Stimulated activated CD4-positive, alpha-beta T cell treated with anti-CD3 and anti-CD28 coated beads, Interleukin-2, amount 100 ng/mL, for 48 hours (primary cell): Measurements from ENCODE around the gene ZGLP1.

ENCODE experiments used
- DNase-seq, 2 donors: peaks; one replicate each; pipeline ENCODE4 v3.0.0-alpha.2; 2020

ZGLP1 gene

DNA sequence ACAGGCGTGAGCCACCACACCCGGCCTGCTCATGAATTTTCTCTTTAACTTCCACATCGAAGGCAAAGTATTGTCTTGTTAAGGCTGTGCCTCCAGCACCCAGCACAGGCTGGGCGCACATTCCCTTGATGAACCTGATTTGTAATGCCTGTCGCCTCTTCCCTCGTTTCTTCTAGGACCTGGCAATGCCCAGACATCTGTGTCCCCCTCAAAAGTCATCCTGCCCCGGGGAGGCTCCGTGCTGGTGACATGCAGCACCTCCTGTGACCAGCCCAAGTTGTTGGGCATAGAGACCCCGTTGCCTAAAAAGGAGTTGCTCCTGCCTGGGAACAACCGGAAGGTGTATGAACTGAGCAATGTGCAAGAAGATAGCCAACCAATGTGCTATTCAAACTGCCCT lies 35.0 kb downstream of the ZGLP1 start:
- no peak for DNase-seq

DNA sequence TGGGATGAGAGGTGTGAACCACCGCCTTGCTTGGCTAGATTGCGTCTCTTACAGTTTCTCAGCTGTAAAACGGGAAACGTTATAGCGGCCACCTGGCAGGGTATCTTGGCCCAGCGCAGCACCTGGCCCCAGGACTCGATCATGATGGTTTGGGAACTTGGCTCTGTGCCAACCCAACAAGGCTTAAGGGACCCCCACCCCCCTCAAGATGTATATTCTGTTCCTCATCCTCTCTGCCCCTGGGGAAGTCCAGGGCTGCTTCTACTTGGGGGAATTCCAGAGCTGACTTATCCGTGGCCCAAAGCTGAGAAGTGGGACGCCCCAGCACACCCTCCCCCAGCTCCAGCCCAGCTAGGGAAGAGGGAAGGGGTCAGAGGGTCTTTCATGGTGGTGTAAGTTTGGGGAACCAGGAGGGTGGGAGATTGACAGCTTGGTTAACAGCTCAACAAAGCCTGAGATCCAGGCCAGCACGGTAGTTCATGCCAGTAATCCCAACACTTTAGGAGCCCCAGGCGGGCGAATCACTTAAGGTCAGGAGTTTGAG lies 38.0 kb downstream of the ZGLP1 start:
- DNase-seq = no peak

DNA sequence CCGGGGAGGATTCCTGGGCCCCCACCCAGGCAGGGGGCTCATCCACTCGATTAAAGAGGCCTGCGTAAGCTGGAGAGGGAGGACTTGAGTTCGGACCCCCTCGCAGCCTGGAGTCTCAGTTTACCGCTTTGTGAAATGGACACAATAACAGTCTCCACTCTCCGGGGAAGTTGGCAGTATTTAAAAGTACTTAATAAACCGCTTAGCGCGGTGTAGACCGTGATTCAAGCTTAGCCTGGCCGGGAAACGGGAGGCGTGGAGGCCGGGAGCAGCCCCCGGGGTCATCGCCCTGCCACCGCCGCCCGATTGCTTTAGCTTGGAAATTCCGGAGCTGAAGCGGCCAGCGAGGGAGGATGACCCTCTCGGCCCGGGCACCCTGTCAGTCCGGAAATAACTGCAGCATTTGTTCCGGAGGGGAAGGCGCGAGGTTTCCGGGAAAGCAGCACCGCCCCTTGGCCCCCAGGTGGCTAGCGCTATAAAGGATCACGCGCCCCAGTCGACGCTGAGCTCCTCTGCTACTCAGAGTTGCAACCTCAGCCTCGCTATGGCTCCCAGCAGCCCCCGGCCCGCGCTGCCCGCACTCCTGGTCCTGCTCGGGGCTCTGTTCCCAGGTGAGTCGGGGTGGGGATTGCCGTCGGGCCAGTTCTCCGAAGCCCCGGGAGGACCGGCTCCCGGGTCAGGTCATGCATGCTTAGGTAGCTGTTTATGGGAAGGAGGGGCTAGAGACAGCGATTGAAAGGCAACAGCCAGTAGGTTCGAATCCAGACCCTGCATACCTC lies 38.8 kb downstream of the ZGLP1 start, which contains the start of gene ICAM1:
ICAM1 (plus strand) TSS at position 505 of the 779 bp plus-strand sequence; CDS start at position 545, 40 bp downstream.
- peak; percentile 67 to 69 for DNase-seq

DNA sequence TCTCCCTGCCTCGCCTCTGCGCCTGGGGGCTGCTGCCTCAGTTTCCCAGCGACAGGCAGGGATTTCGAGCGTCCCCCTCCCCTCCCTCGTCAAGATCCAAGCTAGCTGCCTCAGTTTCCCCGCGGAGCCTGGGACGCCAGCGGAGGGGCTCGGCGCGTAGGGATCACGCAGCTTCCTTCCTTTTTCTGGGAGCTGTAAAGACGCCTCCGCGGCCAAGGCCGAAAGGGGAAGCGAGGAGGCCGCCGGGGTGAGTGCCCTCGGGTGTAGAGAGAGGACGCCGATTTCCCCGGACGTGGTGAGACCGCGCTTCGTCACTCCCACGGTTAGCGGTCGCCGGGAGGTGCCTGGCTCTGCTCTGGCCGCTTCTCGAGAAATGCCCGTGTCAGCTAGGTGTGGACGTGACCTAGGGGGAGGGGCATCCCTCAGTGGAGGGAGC lies 39.4 kb downstream of the ZGLP1 start:
- peak; percentile 67 to 69 for DNase-seq

DNA sequence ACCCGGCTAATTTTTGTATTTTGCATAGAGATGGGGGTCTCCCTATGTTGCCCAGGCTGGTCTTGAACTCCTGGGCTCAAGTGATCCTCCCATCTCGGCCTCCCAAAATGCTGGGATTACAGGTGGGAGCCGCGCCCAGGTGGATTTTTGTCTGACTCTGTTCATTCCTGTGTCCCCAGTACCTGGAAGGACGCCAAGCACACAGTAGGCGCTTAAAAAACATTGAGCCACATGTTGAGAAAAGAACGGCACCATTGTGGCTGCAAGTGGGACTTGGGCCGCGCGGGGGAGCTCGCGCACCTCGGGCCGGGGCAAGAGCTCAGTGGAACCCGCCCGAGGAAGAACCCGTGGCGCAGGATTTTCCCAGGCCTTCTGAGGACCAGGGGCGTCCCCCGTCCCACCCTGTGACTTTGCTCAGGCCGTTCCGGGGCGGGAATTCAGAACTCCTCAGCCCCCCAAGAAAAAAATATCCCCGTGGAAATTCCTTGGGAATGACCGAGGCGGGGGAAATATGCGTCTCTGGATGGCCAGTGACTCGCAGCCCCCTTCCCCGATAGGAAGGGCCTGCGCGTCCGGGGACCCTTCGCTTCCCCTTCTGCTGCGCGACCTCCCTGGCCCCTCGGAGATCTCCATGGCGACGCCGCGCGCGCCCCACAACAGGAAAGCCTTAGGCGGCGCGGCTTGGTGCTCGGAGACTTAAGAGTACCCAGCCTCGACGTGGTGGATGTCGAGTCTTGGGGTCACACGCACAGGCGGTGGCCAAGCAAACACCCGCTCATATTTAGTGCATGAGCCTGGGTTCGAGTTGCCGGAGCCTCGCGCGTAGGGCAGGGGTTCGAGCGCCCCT lies 40.1 kb downstream of the ZGLP1 start:
- peak; percentile 91 to 92 for DNase-seq

DNA sequence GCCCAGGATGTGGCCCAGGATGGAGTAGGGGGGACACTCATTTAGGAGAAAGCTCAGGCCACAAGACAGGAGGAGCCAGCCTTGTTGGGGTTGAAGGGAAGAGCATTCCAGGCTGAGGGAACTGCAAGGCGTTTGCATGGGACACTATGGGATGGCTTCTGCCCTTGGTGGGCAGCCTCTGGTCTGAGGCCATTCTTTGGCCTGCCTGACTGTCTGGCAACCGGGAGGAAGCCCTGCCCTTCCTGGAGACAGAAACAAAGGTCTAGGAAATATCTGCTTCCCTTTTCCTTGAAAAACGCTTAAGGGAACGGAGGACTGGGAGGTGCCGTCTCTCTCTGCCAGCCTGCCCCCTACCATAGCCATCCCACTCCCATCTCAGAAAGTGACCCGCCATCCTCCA lies 41.5 kb downstream of the ZGLP1 start:
- DNase-seq = no peak

DNA sequence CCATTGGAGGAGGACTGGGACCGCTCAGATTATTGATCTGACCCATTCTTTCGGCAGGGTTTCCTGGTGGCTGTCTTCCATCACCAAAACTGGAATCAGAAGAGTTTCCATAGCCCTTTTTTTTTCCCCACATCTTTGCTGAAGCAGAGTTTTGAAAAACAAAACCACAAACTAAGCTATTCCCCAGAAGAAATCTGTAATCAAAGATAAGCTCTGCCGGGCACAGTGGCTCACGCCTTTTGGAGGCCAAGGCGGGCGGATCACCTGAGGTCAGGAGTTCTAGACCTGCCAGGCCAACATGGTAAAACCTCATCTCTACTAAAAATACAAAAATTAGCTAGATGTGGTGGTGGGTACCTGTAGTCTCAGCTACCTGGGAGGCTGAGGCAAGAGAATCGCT lies 42.9 kb downstream of the ZGLP1 start:
- DNase-seq = no peak

DNA sequence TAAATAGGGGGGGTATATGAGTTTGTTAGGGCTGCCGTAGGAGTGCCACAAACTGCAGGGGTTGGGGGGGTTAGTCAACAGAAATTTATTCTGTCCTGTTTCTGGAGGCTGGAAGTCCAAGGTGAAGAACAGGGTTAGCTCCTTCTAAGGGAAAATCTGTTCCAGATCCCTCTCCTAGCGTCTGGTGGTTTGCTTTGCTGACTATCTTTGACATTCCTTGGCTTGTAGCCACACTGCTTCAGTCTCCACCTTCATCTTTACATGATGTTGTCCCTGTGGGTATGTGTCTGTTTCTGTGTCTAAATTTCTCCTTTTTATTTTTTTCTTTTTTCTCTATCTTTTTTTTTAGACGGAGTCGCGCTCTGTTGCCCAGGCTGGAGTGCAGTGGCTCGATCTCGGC lies 46.8 kb downstream of the ZGLP1 start:
- DNase-seq = no peak

DNA sequence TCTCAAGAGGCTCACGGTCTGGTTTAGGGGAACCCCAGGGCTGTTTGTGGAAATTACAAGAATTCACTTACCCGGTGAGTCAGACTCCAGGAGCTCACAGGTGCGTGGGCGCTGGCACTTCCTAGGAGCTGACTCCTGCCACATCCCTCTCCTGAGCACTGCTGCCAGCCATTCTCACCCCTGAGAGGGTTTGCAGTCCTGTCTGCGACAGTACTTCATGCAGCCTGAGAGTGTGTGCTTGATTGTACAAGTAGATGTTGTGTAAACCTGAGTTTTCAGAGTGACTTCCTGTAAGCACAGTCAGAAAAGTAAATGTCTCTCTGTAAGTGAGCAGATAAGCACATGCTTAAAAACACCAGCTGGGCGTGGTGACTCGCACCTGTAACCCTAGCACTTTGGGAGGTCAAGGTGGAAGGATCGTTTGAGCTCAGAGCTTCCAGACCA lies 49.5 kb downstream of the ZGLP1 start:
- DNase-seq = peak; percentile 60 to 62

DNA sequence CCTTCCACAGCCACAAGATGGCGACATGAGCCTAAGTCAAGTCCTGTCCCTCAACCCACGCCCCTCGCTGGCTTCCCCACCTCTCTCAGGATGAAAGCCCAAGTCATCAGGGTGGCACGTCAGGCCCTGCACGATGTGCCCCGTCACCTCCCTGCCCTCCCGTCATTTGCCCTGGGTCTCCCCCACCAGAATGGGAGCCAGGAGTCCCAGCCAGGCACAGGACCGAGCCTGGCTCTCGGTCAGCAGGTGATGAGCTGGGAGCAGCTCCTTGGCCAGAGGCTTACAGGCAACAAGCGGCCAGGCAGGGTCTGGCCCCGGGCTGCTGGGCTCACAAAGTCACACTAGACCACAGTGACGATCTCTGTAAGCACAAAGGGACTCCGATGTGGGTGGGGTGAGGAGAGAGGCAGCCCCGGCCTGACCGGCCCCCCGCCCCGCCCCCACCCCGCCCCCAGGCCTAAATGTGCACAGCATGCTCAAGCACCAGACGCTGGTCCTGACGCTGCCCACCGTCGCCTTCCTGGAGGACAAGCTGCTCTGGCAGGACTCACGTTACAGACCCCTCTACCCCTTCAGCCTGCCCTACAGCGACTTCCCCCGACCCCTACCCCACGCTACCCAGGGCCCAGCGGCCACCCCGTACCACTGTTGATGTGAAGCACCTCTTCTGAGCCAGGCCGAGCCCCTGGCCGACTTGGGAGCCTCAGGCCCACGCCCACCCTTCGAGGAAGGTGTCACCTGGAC lies 50.3 kb downstream of the ZGLP1 start:
- DNase-seq = peak; percentile 92 to 95

DNA sequence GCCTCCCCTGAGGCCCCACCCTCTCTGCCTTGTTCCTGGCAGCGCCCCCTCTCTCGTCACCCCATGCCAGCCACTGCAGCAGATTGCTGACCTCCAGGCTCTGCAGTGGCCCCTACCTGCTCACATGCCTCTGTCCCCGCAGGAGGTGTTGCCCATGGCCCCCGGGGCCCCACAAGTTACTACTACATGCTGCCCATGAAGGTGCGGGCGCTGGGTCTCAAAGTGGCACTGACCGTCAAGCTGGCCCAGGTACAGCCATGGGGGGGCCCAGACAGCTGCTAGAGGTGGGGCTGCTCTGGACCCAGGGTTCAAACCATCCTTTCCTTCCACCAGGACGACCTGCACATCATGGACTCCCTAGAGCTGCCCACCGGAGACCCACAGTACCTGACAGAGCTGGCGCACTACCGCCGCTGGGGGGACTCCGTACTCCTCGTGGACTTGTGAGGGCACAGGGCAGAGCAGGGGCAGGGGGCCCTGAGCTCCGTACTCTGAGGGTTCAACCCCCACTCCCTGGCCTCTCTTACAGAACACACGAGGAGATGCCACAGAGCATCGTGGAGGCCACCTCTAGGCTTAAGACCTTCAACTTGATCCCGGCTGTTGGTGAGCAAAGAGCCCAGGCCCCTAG lies 51.4 kb downstream of the ZGLP1 start:
- DNase-seq = no peak

DNA sequence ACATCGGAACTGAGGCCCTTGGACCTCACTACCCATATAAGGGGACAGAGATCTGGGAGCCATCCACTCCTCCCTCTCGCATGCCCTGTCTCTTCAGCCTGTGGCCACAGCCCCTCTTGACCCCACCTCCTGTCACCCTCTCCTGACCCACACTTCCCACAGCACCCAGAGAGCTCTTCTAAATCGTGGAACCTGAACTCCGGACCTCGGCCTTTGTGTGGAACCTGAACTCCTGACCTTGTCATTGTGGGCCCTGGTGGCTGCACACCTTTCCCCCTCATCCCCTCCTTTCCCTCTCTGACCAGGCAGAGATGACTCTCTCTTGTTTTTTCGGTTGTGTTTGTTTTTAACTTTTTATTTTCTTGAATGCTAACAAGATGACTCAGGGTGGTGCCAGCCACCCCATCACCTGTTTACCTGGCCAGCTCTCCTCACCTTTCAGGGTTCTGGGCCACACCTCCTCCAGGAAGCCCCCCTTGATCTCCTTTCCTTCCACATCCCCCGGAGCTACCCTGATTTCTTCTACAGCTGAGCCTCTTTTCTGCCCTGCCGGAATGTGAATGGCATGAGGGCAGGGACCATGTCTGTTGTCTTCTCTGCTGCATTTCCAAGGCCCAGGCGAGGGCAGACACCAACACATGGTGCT lies 52.5 kb downstream of the ZGLP1 start:
- no peak for DNase-seq

DNA sequence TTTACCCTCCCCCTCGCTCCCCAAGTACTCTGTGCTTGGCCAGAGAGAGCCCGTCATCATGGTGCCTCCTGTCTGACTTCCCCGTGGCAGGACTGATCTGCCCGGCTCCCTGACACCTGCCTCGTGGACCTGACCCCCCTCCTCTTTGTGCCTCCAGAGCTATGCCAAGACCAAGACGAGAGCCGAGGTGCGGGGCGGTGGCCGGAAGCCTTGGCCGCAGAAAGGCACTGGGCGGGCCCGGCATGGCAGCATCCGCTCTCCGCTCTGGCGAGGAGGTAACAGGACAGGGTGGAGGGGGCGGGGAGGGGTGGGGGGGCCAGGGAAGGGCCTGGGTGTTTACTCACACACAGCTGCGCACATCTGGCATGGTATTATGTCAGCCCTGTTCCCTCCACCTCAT lies 53.1 kb downstream of the ZGLP1 start:
- DNase-seq = no peak

DNA sequence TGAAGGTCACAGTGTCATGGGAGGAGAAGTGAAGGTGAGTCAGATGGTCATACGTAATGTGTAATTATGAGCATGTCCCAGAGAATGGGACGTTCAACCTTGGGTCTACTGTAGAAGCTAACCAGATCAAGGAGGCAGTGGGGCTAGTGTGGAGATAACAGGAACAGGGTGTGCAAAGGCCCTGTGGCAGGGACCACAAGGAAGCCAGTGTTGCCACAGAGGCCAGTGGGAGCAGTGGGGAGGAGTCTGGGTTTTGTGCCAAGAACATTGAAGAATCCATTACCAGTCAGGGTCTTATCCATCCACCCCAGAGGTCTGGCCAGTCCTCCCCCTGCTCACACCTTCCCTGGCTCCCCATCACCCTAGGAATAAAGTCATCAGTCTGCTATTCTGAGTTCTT lies 54.3 kb downstream of the ZGLP1 start:
- no peak for DNase-seq
